Cerebellar cortex (tissue), 1 donor: ENCODE measurements around the gene MBD4.

ENCODE experiments used
- DNase-seq: peaks from one replicate; pipeline ENCODE4 v3.0.0-alpha.2; 2015; ENCODE audit warnings: low spot score

The MBD4 gene

DNA sequence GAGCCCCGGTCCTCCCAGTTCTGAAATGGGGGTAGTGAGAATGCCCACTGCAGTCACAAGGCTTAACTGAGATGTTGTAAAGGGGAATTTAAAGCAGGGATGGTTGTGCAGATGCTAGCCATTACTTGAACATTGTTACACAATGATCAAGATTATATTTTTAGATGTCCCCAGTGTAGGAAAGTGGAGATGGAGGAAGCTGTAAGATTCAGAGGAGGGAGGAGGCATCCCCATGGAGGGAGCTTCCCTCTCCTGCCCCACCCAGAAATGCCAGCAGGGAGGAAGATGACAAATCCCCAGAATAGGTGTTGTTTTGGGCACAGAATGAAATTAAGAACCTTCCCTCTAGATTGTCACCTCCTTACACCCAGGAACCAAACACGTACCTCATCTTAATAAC is 57.4 kb downstream of the MBD4 start:
- DNase-seq, result no peak
